ENCODE measurements around the gene MAMLD1.

GRCh38 chrX:150454083-150454482, 91.0 kb downstream of the MAMLD1 start:
- TF ChIP-seq EZH2 (IDR thresholded peaks at IDR 0.05; ENCODE audit: insufficient read depth, poor library complexity, severe bottlenecking) (no peak), EZH2phosphoT487 (IDR thresholded peaks at IDR 0.05; ENCODE audit: insufficient read depth, low read depth) (no peak)
